GM23338 (cell line): ENCODE data around the gene GRAMD1B. TPM values are rescaled to one million over a fixed set of nuclear protein-coding genes. Genes with fewer than 3 reads are reported as not detected.
A peak's percentile ranks its signal among the peaks of the same experiment; 100 is the strongest.

Experiments used
- ATAC-seq: fragments of 200-7000 bp; cut with Tn5 transposase; 3 replicates; pipeline ENCODE4 v1.9.1; 2020
- DNase-seq: peaks from one replicate; pipeline ENCODE4 v3.0.0-alpha.2; 2015; ENCODE audit warnings: low spot score
- H2AFZ ChIP-seq: fragments of 200-600 bp; sonication (generic); 2 replicates; pipeline ENCODE4 v1.8.0; 2016; ENCODE audit warnings: antibody characterized with exemption, mild to moderate bottlenecking, moderate library complexity
- H3F3A ChIP-seq: fragments of 200-600 bp; sonication (generic); replicated peaks from 2 replicates; pipeline ENCODE4 v1.8.0; 2017; ENCODE audit warnings: antibody characterized with exemption, mixed run types, low read depth
- H3K27ac ChIP-seq: fragments of 200-600 bp; sonication (generic); 2 replicates; pipeline ENCODE4 v1.6.1; 2016; ENCODE audit warnings: low read depth
- H3K27me3 ChIP-seq: fragments of 200-600 bp; sonication (generic); 2 replicates; pipeline ENCODE4 v1.8.0; 2016; ENCODE audit warnings: mild to moderate bottlenecking, mixed run types, moderate library complexity; ENCODE audit not compliant: insufficient read depth
- H3K36me3 ChIP-seq: fragments of 200-600 bp; sonication (generic); 2 replicates; pipeline ENCODE4 v1.8.0; 2016; ENCODE audit warnings: mild to moderate bottlenecking; ENCODE audit not compliant: insufficient read depth
- H3K4me1 ChIP-seq: fragments of 200-600 bp; sonication (generic); 2 replicates; pipeline ENCODE4 v1.8.0; 2016; ENCODE audit warnings: mild to moderate bottlenecking, moderate library complexity; ENCODE audit not compliant: insufficient read depth
- H3K4me2 ChIP-seq: fragments of 200-600 bp; sonication (generic); 2 replicates; pipeline ENCODE4 v1.7.1; 2017; ENCODE audit warnings: mixed run types
- H3K4me3 ChIP-seq: fragments of 200-600 bp; sonication (generic); 2 replicates; pipeline ENCODE4 v1.6.1; 2016; ENCODE audit warnings: mixed run types
- H3K79me2 ChIP-seq: fragments of 200-600 bp; sonication (generic); replicated peaks from 2 replicates; pipeline ENCODE4 v1.8.0; 2017; ENCODE audit warnings: mild to moderate bottlenecking; ENCODE audit not compliant: insufficient read depth
- H3K9me2 ChIP-seq: fragments of 200-600 bp; sonication (generic); 2 replicates; pipeline ENCODE4 v1.8.0; 2017; ENCODE audit not compliant: insufficient read depth
- H4K20me1 ChIP-seq: fragments of 200-600 bp; sonication (generic); replicated peaks from 2 replicates; pipeline ENCODE4 v1.8.0; 2017; ENCODE audit warnings: mild to moderate bottlenecking; ENCODE audit not compliant: insufficient read depth
- H3K27ac Mint-ChIP-seq: 2 replicates; pipeline ENCODE4 v1.8.0; 2020; ENCODE audit warnings: inconsistent platforms, mild to moderate bottlenecking, moderate library complexity, mixed read lengths
- H3K27me3 Mint-ChIP-seq: 3 replicates; pipeline ENCODE4 v1.8.0; 2022; ENCODE audit warnings: low read depth, mild to moderate bottlenecking, moderate library complexity, mixed read lengths, inconsistent platforms; ENCODE audit not compliant: insufficient read depth, poor library complexity
- H3K36me3 Mint-ChIP-seq: 3 replicates; pipeline ENCODE4 v1.8.0; 2021; ENCODE audit warnings: low read depth, mild to moderate bottlenecking, inconsistent platforms, moderate library complexity, mixed read lengths
- H3K4me1 Mint-ChIP-seq: 3 replicates; pipeline ENCODE4 v1.8.0; 2020; ENCODE audit warnings: mild to moderate bottlenecking, inconsistent platforms, mixed read lengths
- H3K4me3 Mint-ChIP-seq: 3 replicates; pipeline ENCODE4 v1.8.0; 2021; ENCODE audit warnings: moderate library complexity, mild to moderate bottlenecking, inconsistent platforms, mixed read lengths
- H3K9me3 Mint-ChIP-seq: 3 replicates; pipeline ENCODE4 v1.8.0; 2020; ENCODE audit warnings: moderate library complexity, mild to moderate bottlenecking, inconsistent platforms, mixed read lengths
- CREB1 ChIP-seq: fragments of 250-450 bp; sonication (Bioruptor Pico); IDR thresholded peaks from 2 replicates; pipeline ENCODE4 v1.5.0; 2020; ENCODE audit warnings: low read depth, mild to moderate bottlenecking, moderate library complexity
- CTCF ChIP-seq, 2 experiments: fragments of 200-600 bp in 1 of 2; sonication (generic) in 1 of 2; conservative IDR thresholded peaks; 2 replicates each; pipeline versions ENCODE4 v1.5.1 to v1.6.1; 2016 to 2017; ENCODE audit warnings: antibody characterized with exemption in 2 of 2, low read depth in 2 of 2, mild to moderate bottlenecking in 2 of 2, moderate library complexity in 1 of 2
- ETS1 ChIP-seq: IDR thresholded peaks from 2 replicates; pipeline ENCODE4 v1.6.1; 2016; ENCODE audit warnings: antibody characterized with exemption
- EZH2 ChIP-seq: fragments of 200-600 bp; sonication (generic); IDR thresholded peaks from one replicate; pipeline ENCODE4 v1.8.0; 2017; ENCODE audit warnings: antibody characterized with exemption, mild to moderate bottlenecking, low read depth; ENCODE audit not compliant: unreplicated experiment
- EZH2phosphoT487 ChIP-seq: fragments of 200-600 bp; sonication (generic); IDR thresholded peaks from one replicate; pipeline ENCODE4 v1.8.1; 2018; ENCODE audit warnings: antibody characterized with exemption; ENCODE audit not compliant: unreplicated experiment
- JUNB ChIP-seq: IDR thresholded peaks from one replicate; pipeline ENCODE4 v1.6.1; 2016; ENCODE audit warnings: antibody characterized with exemption; ENCODE audit not compliant: unreplicated experiment
- NANOG ChIP-seq: IDR thresholded peaks from 2 replicates; pipeline ENCODE4 v1.6.1; 2016; ENCODE audit warnings: antibody characterized with exemption, borderline replicate concordance
- POLR2AphosphoS5 ChIP-seq: IDR thresholded peaks from 2 replicates; pipeline ENCODE4 v1.6.1; 2016; ENCODE audit warnings: antibody characterized with exemption, low read depth
- REST ChIP-seq: IDR thresholded peaks from one replicate; pipeline ENCODE4 v1.6.1; 2018; ENCODE audit warnings: antibody characterized with exemption; ENCODE audit not compliant: unreplicated experiment
- STAT1 ChIP-seq: IDR thresholded peaks from one replicate; pipeline ENCODE4 v1.6.1; 2016; ENCODE audit warnings: antibody characterized with exemption; ENCODE audit not compliant: unreplicated experiment
- ZNF114 ChIP-seq: fragments of 250-450 bp; sonication (Bioruptor Pico); IDR thresholded peaks from 2 replicates; pipeline ENCODE4 v1.5.0; 2020; ENCODE audit warnings: mild to moderate bottlenecking, moderate library complexity
- ZNF331 ChIP-seq: fragments of 250-450 bp; sonication (Bioruptor Pico); IDR thresholded peaks from 2 replicates; pipeline ENCODE4 v1.5.0; 2020; ENCODE audit warnings: low read depth, mild to moderate bottlenecking, moderate library complexity
- ZNF462 ChIP-seq: fragments of 250-450 bp; sonication (Bioruptor Pico); IDR thresholded peaks from 2 replicates; pipeline ENCODE4 v1.5.0; 2020; ENCODE audit warnings: mild to moderate bottlenecking, moderate library complexity
- polyA plus RNA-seq: library from polyadenylated mRNA; unstranded; fragments of >200 nt; fragmentation: Nextera tagmentation; extraction: Ambion mirVana; gene quantifications from 2 replicates; pipeline ENCODE4 v1.2.1, GENCODE V29; 2016
- total RNA-seq: library from RNA; depleted of rRNA; stranded (reverse); fragments of >200 nt; shearing (Covaris generic); gene quantifications from 2 replicates; pipeline ENCODE4 v1.2.3, GENCODE V29; 2014

The GRAMD1B gene
- total and polyA plus RNA-seq, 2 experiments from 2014 or later: 3.7 to 24.3 TPM

GRCh38 chr11:123526027-123526805 is 96.1 kb downstream of the GRAMD1B start:
- peaks cover 50% of the 10 kb centered on the region for H3K4me1 Mint-ChIP-seq
- H3K27me3 Mint-ChIP-seq: no peaks in the 10 kb centered on the region
- no peak overlapping the region for H3K27ac Mint-ChIP-seq
- H3K4me3 Mint-ChIP-seq: no peak overlapping the region
- no peaks in the 10 kb centered on the region; the same call in 1 of the 3 replicates for H3K9me3 Mint-ChIP-seq
- H3K4me1 ChIP-seq: peaks cover 39% of the 10 kb centered on the region
- no peak for DNase-seq
- no peaks in the 10 kb centered on the region for H4K20me1 ChIP-seq
- H3K4me2 ChIP-seq: peak overlapping the region; percentile 64; the same call in 1 of the 2 replicates
- H3K4me3 ChIP-seq: no peak overlapping the region
- ATAC-seq: no peak; the same call in 1 of the 3 replicates
- H3F3A ChIP-seq: no peaks in the 10 kb centered on the region
- no peaks in the 10 kb centered on the region for H3K27me3 ChIP-seq
- no peak overlapping the region for H2AFZ ChIP-seq
- no peak for TF ChIP-seq STAT1
- no peak for TF ChIP-seq REST
- no peak for TF ChIP-seq CTCF (conservative IDR thresholded peaks at IDR 0.05; ENCODE audit: low read depth in 2 of 2)
- TF ChIP-seq ZNF331 (CRISPR knock-in tag): no peak
- no peak for TF ChIP-seq ZNF462 (CRISPR knock-in tag)
- TF ChIP-seq JUNB: no peak
- TF ChIP-seq ZNF114 (CRISPR knock-in tag): no peak
- TF ChIP-seq EZH2phosphoT487: no peak
- no peak for TF ChIP-seq NANOG
- TF ChIP-seq ETS1: no peak
- no peak for TF ChIP-seq POLR2AphosphoS5
- no peak for TF ChIP-seq CREB1 (CRISPR knock-in tag)
- TF ChIP-seq EZH2: no peak
- H3K79me2 ChIP-seq: no peaks in the 10 kb centered on the region
- no peaks in the 10 kb centered on the region for H3K36me3 Mint-ChIP-seq
- no peaks in the 10 kb centered on the region for H3K36me3 ChIP-seq
- H3K27ac ChIP-seq: no peak overlapping the region
- no peaks in the 10 kb centered on the region for H3K9me2 ChIP-seq
